ENCODE data around the gene TRAPPC3L. TPM values are rescaled to one million over a fixed set of nuclear protein-coding genes. Genes with fewer than 3 reads are reported as not detected.
A peak's percentile ranks its signal among the peaks of the same experiment; 100 is the strongest.

TRAPPC3L gene
- total RNA-seq, 3 donors from 2014 or later, result 0.80 TPM; not detected in 2

DNA sequence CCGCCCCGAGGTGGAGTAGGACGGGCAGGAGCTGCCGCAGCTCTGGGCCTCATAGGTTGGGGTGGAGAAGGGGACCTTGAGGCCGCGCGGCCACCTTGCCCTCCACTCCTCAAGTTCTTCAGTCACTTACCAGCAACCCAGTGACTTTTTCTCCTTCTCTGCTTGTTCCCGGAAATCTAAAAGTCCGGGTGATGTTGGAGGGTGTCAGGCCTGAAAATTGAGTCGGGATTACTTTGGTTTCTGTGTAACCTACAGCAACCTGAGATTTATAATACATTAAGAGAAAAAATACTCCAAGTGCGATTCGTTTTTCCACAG, 26.2 kb upstream of the TRAPPC3L start:
- intact Hi-C loops (cut with DNase I; ENCODE audit: low total_unique reads), result no loop called here
- no peaks in the 10 kb centered on the region for H3K9me3 ChIP-seq
- H3K4me3 ChIP-seq, result peak overlapping the region; percentile 86 to 91 (median 87)
- DNase-seq (ENCODE audit: low spot score in 2 of 2), result no peak
- TF ChIP-seq CTCF (IDR thresholded peaks at IDR 0.05), result no peak
- TF ChIP-seq POLR2A (IDR thresholded peaks at IDR 0.05), result no peak
- no peak for TF ChIP-seq POLR2AphosphoS5 (IDR thresholded peaks at IDR 0.05)
- no peaks in the 10 kb centered on the region for H3K36me3 ChIP-seq
- H3K27me3 ChIP-seq, result no peaks in the 10 kb centered on the region
- H3K27ac ChIP-seq, result peak overlapping the region; percentile 93 to 96
- H3K4me1 ChIP-seq, result peaks cover 0 to 13% of the 10 kb centered on the region in 2 donors

DNA sequence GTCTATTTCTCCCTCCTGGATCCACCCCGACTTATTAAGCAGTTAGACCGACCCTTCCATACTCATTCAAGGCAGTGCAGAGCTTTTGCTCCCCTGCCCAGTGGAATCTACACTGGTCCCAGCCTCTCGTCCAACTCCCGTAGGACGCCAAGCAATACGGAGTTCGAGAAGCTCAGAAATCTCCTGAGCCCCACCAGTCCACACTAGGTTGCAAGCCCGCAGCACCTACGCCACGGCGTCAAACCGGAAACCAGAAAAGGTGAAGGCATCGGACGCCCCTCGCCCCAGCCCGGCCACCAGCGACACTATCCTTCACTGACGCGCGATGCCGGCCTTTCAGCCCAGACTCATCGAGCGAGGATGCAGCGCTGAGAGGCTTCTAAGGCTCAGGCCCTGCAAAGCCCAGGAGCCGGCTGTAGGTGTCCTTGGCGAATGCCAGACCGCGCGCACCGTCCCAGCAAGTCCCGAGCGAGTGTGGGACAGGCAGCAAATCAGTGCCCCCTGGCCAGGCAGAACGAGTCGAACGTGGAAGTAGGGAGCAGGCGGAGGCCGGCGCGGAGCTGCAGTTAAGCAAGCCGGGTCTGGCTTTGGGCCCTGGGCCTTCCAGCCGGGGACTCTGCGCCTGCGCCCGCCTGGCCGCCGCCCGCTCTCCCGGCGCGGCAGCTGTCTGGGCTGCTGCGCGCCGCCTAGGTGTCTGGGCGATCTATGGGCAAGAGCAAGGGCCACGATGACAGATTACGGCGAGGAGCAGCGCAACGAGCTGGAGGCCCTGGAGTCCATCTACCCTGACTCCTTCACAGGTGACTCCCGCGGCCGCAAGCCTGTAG, 25.6 kb upstream of the TRAPPC3L start, which contains the start of gene RWDD1:
RWDD1 (plus strand) TSS at position 649 of the 827 bp plus-strand sequence; CDS start at position 728, 79 bp downstream.
- H3K36me3 ChIP-seq, result no peaks in the 10 kb centered on the region
- H3K9me3 ChIP-seq, result no peaks in the 10 kb centered on the region
- peaks cover 0 to 13% of the 10 kb centered on the region in 2 donors for H3K4me1 ChIP-seq
- no peaks in the 10 kb centered on the region for H3K27me3 ChIP-seq
- intact Hi-C loops (cut with DNase I; ENCODE audit: low total_unique reads), result no loop called here
- peak; percentile 97 for DNase-seq (ENCODE audit: low spot score in 2 of 2)
- TF ChIP-seq POLR2A (IDR thresholded peaks at IDR 0.05) (peak; percentile 21), POLR2AphosphoS5 (IDR thresholded peaks at IDR 0.05) (peak in 2 of 3 donors; percentile 73 to 84), CTCF (IDR thresholded peaks at IDR 0.05) (peak in 1 of 3 donors; percentile 25)
- H3K4me3 ChIP-seq, result peak within 1 kb of the TSS; percentile 86 to 91 (median 87)
- peak within 1 kb of the TSS; percentile 93 to 96 for H3K27ac ChIP-seq

GRCh38 chr6:116568821-116569755, 23.6 kb upstream of the TRAPPC3L start:
- Histone ChIP-seq H3K27ac (no peak overlapping the region), H3K36me3 (no peaks in the 10 kb centered on the region), H3K27me3 (no peaks in the 10 kb centered on the region), H3K4me3 (no peak overlapping the region), H3K9me3 (no peaks in the 10 kb centered on the region), H3K4me1 (peaks cover 0 to 13% of the 10 kb centered on the region in 2 donors)
- intact Hi-C loops (cut with DNase I; ENCODE audit: low total_unique reads), result no loop called here
- TF ChIP-seq CTCF (IDR thresholded peaks at IDR 0.05) (no peak), POLR2AphosphoS5 (IDR thresholded peaks at IDR 0.05) (no peak), POLR2A (IDR thresholded peaks at IDR 0.05) (no peak)
- no peak for DNase-seq (ENCODE audit: low spot score in 2 of 2)

DNA sequence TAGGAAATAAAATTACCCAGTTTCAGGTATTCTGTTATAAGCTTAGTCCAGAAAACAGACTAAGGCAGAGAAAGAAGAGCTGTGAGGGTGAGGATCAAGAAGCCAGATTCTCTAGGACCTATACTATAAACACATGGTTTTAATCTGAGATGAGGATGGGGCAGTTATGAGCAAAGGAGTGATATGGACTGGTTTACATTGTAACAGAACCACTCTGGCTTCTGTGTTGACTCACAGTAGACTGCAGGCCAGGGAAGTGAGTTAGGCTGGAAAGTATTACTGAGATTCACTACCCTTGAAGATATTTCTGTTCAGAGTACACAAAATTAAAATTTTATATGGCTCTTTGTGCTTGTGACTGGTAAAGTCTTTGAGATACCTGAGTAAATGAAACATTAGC, 22.6 kb upstream of the TRAPPC3L start:
- peaks cover 0 to 12% of the 10 kb centered on the region in 2 donors for H3K4me1 ChIP-seq
- no peaks in the 10 kb centered on the region for H3K27me3 ChIP-seq
- no peak overlapping the region for H3K27ac ChIP-seq
- H3K4me3 ChIP-seq, result no peak overlapping the region
- intact Hi-C loops (cut with DNase I; ENCODE audit: low total_unique reads), result no loop called here
- TF ChIP-seq CTCF (IDR thresholded peaks at IDR 0.05) (no peak), POLR2A (IDR thresholded peaks at IDR 0.05) (no peak), POLR2AphosphoS5 (IDR thresholded peaks at IDR 0.05) (no peak)
- no peak for DNase-seq (ENCODE audit: low spot score in 2 of 2)
- H3K36me3 ChIP-seq, result no peaks in the 10 kb centered on the region
- no peaks in the 10 kb centered on the region for H3K9me3 ChIP-seq

Data from breast epithelium (tissue), 4 donors.